HG03025 (cell line): ENCODE results near the gene GALNT9.

Experiments used
- ATAC-seq: cut with Tn5 transposase; IDR thresholded peaks from one replicate; pipeline ENCODE4 v1.9.1; 2021; ENCODE audit warnings: mild to moderate bottlenecking, moderate library complexity; ENCODE audit not compliant: unreplicated experiment, low FRiP score

The GALNT9 gene

GRCh38 chr12:132282950-132283771 is 46.2 kb downstream of the GALNT9 start:
- no peak for ATAC-seq

DNA sequence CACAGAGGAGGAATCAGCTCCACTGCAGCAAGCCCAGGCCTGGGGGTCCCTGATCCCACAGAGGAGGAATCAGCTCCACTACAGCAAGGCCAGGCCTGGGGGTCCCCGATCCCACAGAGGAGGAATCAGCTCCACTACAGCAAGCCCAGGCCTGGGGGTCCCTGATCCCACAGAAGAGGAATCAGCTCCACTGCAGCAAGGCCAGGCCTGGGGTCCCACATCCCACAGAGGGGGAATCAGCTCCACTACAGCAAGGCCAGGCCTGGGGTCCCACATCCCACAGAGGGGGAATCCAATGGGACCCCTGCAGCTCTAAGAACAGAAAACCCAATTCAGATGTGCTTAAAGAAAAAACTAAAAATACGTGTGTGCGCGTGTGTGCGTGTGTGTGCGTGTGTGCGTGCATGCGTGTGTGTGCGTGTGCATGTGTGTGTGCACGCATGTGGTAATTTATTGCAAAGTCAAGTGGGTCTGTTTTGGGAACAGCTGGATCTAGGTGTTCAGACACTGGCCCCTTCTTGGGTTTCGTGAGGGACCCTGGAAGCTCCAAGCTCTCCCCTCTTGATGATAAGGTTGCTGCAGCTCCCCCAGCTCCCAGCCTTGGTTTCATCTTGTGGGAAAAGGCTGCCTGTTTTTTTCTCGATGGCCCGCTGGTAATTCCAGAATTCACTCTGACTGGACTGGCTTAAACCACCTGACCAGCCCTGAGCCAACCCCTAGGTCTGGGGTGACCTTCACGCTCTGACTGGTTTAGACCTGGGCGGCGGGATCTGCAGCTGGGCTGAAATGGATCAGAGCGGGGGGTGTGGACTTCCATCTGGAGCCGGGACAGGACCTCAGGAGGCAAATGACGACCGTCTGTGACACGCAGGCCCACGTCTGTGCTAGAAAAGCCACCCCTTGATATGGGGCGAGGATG is 47.1 kb downstream of the GALNT9 start:
- ATAC-seq = no peak

- ATAC-seq = no peak
Measured at GRCh38 chr12:132281038-132281437, 48.4 kb downstream of the GALNT9 start.

GRCh38 chr12:132280406-132280805 is 49.0 kb downstream of the GALNT9 start:
- ATAC-seq = no peak

DNA sequence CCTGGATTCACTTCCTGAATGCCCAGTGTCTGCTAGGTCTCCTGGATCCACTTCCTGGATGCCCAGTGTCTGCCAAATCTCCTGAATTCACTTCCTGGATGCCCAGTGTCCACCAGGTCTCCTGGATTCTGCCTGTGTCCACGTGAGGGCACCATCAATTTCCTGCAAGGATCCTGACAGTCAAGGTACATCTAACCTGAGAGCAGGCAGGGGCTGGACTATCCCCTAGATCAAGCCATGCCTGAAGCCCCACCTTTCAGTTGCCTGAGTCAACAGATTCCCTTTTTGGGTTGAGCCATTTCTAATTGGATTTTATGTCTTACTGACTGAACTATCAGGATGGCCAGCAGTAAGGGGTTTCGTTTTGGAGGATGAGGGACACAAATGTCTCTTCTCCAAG is 49.5 kb downstream of the GALNT9 start:
- no peak for ATAC-seq

GRCh38 chr12:132279184-132279889 is 50.1 kb downstream of the GALNT9 start:
- ATAC-seq = no peak

DNA sequence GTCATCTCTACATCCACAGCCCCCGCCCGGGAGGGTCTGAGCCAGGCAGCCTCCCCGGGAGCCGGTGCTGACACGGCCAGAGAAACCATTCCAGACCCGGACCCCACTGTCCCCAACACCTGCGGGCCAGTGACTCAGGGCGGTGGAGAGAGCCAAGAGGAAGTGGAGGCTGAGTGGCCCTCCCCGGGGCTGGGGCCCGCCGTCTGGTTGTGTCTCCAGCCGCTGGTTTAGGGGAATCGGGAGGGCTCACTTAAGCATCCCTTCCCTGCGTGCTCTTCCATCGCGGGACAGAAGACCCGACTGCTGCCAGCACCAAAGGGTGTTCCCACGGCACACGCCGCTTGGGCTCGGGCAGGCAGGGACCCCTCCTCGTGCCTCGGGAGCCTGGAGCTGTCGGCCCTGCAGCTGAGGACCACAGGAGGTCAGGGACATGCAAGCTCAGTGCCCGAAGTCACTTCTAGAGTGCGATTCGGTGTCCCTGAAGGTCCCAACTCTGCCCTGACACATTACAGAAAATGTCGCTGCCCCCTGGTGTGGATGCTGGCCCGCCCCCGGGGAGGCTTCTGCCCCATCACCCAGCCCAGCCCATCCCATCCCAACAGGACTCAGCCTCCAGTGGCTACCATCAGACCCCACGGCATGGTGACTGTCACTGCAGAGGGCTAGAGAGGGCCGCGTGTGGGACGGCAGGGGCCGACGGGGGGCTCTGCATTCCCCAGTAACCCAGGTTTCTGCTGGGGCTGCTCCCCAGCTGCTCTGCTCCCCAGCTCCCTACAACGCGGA is 50.8 kb downstream of the GALNT9 start:
- ATAC-seq = no peak

- no peak for ATAC-seq
Measured at GRCh38 chr12:132277949-132278348, 51.4 kb downstream of the GALNT9 start.

DNA sequence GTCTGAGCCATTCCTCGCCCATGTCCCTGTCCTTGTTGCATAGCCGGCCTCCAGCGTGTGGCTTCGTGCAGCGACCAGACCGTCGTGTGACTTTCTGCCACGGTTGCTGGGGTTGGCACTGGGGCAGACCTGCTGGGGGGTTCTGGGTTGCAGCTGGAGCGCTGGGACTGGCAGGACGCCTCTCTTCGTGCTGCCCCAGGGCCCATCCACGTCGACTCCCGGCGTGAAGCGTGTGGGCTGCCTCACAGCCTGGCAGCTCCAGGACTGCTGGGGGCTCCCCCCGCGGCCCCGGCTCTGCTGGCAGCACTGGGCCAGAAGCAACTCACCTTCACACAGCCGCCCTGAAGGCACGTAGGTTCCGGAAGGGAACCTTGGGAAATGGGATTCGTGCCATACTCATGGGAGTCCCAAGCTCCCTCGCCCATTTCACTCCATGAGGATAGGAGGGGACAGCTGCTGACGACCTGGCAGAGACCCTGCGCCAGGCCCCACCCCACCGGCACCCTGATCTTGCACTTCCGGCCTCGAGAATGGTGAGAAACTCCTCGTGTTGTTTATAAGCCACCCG is 51.9 kb downstream of the GALNT9 start:
- ATAC-seq = no peak

DNA sequence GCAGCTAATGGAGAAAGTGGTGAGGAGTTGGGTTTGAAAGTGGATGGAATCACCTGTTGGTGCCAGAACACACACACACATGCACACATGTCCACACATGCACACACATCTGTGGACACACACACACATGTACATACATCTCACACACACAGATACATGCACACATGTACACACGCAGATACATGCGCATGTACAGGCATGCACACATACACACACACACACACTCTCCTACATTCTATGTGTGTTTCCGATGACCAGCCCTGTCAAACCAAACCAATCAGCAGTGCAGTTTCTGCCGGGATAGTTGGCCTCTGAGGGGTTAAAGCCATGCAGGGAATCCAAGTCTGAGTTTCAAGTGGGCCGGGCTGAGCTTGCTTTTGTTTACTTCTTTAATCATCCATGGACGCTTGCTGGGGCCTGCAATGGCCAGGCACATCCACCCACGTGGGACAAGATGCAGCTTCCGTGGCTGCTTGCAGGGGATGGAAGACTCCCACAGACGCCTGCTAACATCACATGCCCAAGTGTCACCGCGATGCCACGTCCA is 52.5 kb downstream of the GALNT9 start:
- ATAC-seq = no peak

DNA sequence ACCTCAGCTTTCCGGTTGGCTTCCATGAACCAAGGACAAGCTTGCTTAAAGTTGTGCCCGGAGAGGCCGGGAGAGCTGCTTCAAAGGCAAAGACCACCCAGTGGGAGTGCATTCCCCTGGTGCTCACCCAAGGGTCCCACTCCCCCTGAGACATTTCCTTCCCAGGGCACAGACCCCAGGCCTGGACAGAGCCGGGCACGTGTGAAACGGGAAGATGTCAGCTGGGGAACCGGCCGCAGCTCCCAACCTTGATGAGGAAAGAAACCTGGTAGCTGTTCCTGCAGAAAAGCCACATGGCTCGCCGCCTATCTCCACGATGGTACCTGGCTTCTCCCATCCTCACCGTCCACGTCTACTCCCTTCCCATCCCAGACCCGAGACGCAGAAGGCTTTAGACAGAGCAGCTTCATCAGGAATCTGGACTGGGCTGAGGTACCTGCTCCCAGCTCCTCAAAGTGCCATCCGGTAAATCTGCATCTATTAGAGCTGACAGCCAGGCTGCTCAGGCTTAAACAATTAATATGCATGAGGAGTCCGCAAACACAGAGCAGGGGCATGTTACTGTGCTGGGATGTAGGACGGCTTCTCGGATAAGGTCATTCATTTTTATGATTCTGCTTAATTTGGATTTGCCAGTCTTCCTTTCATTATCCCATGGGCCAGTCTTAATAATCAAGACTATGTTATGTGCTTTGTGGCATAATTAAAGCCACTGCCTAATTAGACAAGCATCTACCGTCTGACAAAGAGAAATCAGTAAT is 53.1 kb downstream of the GALNT9 start:
- no peak for ATAC-seq

GRCh38 chr12:132275631-132276030 is 53.8 kb downstream of the GALNT9 start:
- ATAC-seq = no peak

DNA sequence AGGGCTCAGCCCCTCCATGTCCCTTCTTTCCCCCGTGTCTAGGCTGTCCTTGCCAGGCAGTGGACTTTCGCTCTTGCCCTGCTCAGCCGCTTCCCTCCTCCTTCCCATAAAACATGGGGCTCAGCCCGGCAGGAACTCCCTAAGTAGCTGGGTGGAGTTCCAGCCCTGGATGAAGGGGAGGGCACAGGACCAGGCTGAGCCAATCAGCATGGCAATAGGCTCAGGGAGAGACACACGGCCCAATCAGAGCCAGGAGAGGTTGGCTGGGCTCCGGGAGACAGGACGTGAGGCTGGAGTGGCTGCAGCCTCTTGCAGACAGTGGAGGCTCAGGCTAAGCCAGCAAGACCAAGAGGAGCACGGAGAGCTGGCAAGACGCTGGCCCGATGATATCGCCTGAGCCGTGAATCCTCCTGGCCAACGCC is 54.3 kb downstream of the GALNT9 start:
- ATAC-seq = no peak

GRCh38 chr12:132273992-132274334 is 55.4 kb downstream of the GALNT9 start:
- no peak for ATAC-seq

DNA sequence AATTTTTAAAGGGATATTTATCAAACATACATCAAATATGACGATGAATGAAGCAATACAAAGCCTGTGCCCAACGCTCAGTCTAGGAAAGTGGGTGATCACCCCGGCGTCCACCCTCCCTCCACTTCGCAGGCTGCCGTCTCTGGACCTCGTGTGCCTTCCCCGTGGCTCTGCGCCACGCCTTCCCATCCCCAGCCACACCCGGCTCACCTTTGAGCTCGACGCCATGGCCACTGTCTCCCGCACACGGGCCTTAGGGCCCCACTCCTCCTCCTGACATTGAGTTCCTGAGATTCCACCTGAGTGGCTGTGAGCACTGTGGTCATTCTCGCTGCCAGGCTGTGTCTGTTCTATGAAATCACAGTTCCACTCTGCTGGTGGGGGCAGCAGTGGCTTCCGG is 56.7 kb downstream of the GALNT9 start:
- no peak for ATAC-seq

DNA sequence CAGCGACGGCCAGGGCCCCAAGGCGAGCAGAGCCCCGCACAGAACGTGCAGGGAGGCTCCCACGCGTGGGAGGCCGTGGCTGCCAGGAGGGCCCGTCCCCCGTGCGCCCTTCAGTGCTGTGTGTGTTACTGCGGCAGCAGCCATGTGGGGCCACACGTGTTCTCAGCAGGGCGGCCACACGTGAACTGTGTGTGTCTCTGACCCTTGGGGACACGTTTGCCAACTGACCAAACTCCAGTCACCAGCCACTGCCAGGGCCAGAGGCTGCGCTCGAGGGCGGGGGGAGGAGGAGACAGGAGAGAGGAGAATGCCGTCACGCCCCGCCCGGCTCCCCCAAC is 57.7 kb downstream of the GALNT9 start:
- ATAC-seq = no peak

DNA sequence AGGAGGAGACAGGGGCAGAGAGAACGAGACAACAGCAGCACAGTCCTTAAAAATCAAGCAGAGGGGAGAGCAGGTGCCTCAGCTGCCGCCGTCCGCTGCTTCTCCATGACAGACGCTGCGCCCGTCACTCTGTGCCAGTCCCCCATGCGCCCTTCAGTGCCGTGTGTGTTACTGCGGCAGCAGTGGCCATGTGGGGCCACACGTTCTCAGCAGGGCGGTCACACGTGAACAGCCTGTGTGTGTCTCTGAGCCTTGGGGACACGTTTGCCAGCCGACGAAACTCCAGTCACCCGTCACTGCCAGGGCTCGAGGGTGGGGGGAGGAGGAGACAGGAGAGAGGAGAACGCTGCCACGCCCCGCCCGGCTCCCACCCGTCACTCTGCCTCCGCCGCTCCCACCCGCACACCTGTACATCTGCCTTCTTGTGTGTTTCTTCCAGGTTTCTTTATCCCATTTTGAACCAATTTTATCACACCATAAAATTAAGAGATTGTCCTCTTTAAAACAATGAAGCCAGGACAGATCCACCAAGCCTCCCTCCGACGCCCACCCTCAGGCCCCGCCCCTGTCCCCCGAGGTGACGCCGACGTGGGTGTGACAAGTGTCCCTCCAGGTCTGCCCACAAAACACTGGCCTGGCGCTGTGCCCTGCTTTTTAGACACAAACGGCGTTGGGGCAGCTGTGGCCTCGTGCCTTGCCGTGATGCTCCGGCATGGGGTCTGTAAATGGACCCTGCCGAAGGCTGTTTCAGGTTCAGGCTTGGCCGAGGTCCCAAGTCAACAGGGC is 58.2 kb downstream of the GALNT9 start:
- ATAC-seq = no peak

GRCh38 chr12:132270516-132270915 is 58.9 kb downstream of the GALNT9 start:
- ATAC-seq = no peak
